ENCODE data around the gene FAM234A.
A peak's percentile ranks its signal among the peaks of the same experiment; 100 is the strongest.
"Not testable (repeated sequence)": the region's sequence is repeated elsewhere in the genome, so short reads cannot be mapped to it uniquely, and the experiment has no call there.

Gene FAM234A

GRCh38 chr16:239948-240277 is 5.3 kb downstream of the FAM234A start:
- no peak for DNase-seq

DNA sequence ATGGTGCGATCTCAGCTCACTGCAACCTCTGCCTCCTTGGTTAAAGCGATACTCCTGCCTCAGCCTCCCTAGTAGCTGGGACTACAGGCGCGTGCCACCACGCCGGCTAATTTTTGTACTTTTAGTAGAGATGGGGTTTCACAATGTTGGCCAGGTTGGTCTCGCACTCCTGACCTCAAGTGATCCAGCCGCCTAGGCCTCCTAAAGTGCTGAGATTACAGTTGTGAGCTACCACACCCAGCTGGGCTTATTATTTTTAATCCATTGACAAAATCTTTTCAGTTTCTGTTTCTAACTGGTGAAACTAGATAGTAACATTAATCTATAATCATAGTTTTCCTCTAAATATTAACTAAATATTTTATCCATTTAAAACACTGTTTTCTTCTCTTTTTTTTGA is 5.9 kb downstream of the FAM234A start:
- DNase-seq, result no peak

DNA sequence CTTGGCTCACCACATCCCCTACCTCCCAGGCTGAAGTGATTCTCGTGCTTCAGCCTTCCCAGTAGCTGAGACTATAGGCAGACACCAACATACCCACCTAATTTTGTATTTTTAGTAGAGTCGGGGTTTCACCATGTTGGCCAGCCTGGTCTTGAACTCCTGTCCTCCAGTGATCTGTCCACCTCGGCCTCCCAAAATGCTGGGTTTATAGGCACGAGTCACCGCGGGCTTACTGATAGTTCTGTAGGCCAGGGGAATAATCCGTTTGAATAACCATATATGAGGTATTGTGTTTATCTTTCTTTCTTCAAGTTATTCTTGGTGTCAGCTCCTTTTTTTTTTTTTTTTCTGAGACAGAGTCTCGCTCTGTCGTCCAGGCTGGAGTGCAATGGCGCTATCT is 7.7 kb downstream of the FAM234A start:
- DNase-seq, result no peak

DNA sequence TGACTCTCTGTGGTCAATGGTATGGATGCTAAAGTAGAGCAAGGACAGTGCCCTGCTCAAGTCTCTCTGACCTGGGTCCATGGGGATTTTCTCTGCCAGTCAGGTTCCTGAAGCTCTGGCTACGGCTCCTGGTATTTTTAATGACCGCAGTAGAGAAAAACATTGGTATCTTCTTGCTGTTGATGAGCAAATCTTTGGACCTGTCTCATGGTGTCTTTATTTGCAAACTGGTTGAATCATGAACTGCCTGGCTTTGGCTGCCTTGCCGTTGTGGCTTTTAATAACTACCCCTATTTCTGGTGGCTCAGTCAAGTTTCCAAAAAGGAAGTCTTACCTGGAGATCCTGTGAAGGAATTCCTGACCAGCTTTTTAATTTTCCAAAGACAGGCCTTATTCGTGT is 8.7 kb downstream of the FAM234A start:
- no peak for DNase-seq

DNA sequence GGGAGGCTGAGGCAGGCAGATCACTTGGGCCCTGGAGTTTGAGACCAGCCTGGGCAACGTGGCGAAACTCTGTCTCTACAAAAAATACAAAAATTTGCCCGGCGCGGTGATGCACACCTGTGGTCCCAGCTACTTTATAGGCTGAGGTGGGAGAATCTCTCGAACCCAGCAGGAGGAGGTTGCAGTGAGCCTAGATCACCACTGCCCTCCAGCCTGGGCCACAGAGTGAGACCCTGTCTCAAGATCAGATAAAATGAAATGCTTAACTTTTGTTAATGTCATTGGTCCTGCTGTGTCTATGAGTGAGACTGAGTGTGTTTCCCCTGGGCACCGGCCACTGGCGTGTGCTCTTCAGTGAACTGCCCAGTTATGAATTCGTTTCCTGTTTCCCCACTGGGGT is 10.5 kb downstream of the FAM234A start:
- DNase-seq, result no peak

DNA sequence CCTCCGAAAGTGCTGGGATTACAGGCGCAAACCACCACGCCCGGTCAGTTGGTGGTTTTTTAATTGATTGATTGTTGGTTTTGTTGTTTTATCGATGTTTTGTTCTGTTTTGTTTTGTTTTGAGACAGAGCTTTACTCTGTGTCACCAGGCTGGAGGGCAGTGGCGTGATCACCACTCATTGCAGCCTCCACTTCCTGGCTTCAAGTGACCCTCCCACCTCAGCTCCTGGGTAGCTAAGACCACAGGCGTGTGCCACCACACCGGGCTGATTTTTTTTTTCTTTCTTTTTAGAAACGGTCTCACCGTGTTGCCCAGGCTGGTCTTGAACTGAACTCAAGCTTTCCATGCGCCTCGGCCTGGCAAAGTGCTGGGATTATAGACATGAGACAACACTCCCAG is 12.4 kb downstream of the FAM234A start:
- DNase-seq, result no peak

DNA sequence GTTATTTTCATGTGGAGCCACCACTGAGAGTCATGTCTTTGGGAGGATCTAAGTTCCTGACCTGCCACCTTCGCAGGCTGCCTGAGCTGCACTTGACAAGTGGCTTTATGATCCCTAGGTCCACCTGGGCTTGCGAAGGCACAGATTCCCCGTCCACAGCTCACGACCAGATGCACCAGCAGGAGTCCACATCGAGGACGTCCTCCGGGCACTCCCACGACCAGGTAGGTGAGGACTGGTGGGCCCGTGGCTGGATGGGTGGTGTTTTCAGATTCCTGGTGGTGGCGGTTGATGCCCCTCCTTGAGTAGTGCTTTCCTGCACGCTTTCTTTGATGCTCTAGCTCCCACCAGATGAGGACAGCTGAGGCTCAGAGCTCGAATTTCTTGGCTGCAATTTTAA is 14.8 kb downstream of the FAM234A start:
- DNase-seq, result no peak

GRCh38 chr16:252366-253337 is 18.0 kb downstream of the FAM234A start:
- DNase-seq, result peak; percentile 15

DNA sequence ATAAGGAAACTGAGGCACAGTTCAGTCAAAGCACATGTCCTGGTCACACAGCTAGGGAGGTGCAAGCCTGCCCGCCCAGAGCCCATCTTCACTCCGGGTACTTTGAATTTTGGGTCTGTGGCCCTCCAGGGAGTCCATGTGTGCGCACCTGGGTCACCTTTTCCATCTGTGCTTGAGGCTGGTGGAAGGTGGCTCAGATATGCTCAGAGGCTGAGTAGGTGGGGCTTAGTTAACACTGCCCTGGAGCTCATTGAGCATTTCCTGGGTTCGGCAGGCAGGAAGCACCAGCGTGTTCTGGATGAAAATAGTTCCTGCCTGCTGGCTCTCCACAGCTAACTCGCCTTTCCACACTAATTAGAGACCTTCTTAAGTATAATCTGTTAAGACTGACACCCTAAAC is 19.2 kb downstream of the FAM234A start:
- DNase-seq, result no peak

GRCh38 chr16:254461-254860 is 19.8 kb downstream of the FAM234A start:
- no peak for DNase-seq

DNA sequence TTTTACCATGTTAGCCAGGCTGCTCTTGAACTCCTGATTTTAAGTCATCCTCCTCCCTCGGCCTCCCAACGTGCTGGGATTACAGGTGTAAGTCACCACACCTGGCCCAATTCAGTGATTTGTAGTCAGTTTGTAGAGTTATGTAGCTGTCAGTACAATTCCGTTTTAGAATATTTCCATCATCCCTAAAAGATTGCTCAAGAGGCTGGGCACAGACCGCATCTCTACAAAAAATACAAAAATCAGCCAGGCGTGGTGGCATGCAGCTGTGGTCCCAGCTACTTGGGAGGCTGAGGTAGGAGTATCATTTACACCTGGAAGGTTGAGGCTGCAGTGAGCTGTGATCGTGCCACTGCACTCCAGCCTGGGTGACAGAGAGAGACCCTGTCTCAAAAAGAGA is 20.6 kb downstream of the FAM234A start:
- no peak for DNase-seq

DNA sequence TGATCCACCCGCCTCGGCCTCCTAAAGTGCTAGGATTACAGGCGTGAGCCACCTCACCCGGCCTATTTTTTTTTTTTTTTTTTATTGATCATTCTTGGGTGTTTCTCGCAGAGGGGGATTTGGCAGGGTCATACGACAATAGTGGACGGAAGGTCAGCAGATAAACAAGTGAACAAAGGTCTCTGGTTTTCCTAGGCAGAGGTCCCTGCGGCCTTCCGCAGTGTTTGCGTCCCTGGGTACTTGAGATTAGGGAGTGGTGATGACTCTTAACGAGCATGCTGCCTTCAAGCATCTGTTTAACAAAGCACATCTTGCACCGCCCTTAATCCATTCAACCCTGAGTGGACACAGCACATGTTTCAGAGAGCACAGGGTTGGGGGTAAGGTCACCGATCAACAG is 23.5 kb downstream of the FAM234A start:
- DNase-seq, result not testable (repeated sequence)

GRCh38 chr16:259226-259625 is 24.6 kb downstream of the FAM234A start:
- no peak for DNase-seq

GRCh38 chr16:259814-260253 is 25.2 kb downstream of the FAM234A start:
- no peak for DNase-seq

DNA sequence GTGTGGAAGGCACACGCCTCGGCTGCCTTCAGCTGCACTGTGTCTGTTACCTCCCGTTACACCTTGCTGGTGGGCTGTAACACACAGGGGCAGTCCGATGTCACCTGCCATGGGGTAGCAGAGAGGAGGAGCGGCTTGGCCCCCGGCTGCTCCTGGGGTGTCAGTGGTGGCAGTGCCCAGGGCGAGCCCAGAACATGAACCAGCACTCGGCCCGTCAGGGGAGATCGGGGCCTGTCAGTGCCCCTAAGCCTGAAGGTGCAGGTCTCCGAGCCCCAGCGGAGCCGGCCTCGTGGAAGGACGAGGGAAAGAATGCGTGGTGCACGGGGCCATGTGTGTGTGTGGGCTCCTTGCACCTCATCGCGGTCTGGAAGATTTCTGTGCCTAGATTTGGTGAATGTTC is 25.7 kb downstream of the FAM234A start:
- no peak for DNase-seq

DNA sequence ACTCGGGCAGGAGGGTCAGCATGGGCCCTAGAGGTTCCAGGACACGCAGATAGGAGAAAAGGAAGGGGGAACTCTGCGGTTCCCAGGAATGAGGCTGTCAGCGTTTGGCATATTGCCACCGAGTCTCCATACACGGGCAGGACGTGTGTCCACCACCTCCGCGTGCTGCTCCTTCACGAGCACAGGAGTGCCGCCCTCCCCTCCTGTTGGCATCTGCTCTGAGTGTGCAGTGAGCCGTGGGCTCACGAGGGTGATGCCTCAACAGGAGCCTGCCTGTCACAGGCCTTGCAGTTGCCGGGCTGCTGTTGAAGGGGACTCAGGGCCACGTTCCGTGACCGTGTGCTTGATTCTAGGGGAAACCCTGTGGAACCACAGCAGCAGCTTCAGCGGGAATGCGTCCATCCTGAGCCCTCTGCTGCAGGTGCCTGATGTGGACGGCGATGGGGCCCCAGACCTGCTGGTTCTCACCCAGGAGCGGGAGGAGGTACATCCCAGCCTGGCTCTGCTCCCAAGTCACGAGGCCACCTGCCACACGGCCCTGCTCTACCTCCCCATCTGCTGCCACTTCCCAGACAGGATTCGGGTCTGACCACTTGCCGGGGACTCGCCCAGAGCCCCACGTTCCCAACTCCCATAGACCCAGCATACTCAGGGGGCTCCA is 26.5 kb downstream of the FAM234A start:
- no peak for DNase-seq

GRCh38 chr16:262121-262745 is 27.6 kb downstream of the FAM234A start:
- DNase-seq, result no peak

DNA sequence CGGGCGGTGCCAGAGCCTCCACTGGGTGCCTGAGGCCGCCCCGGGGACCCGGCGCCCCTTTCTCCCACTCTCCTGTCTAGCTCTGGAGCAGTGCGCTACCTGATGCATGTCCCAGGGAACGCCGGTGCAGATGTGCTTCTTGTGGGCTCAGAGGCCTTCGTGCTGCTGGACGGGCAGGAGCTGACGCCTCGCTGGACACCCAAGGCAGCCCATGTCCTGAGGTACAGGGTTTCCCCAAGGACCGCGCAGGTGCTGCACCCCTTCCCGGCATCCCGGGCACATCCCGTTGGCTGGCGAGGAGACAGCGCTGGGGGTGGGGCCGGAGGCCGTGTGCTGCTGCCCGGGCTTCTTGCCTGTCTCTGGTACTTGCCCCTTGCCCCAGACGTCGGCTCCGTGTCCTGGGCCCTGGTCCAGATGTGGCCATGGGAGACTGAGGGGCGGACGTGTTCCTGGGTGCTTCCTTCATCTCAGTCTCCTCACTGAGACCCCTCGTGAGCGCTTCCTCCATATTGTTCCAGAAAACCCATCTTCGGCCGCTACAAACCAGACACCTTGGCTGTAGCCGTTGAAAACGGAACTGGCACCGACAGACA is 28.7 kb downstream of the FAM234A start:
- no peak for DNase-seq

- no peak for DNase-seq
Measured at GRCh38 chr16:263944-264343, 29.3 kb downstream of the FAM234A start.

DNA sequence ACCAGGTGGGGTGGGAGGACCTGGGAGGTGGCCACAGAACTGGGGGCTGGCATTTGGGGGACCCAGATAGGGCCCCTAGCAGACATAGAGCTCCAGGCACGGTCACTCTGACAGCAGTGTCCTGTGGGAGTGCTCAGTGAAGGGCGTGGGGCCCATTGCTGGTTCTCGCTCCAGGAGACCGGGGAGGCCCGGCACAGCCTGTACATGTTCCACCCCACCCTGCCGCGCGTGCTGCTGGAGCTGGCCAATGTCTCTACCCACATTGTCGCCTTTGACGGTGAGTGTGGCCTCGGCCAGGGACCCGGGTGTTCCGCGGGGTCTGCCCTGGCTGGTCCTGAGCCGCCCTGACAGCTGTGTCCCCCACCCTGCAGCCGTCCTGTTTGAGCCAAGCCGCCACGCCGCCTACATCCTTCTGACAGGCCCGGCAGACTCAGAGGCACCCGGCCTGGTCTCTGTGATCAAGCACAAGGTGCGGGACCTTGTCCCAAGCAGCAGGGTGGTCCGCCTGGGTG is 29.9 kb downstream of the FAM234A start:
- no peak for DNase-seq

GRCh38 chr16:265002-265529 is 30.4 kb downstream of the FAM234A start:
- no peak for DNase-seq

- no peak for DNase-seq
Measured at GRCh38 chr16:265711-266110, 31.1 kb downstream of the FAM234A start.
